ENCODE data around the gene DDAH1. TPM values are rescaled to one million over a fixed set of nuclear protein-coding genes. Genes with fewer than 3 reads are reported as not detected.
A peak's percentile ranks its signal among the peaks of the same experiment; 100 is the strongest.

DDAH1 gene
- total RNA-seq, 4 donors from 2014 or later = 12.9 to 28.9 (median 18.2) TPM

DNA sequence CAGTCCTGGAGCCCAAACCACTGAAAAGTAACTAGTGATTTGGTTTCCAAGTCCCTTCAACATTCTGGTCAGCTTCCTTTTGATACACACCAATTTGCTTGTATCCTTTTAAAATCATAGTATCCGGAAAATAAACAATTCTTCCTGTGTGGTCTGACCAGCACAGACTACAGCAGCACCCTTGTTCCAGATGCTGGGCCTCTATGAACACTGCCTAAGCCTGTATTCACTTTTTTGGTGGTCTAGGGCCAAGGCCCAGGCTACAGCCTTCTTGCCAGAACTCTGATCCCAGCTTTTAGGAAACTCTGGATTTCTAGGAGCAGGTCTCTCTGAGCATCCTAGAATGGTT is 801 bp upstream of the DDAH1 start:
- no peaks in the 10 kb centered on the region for H3K9me3 ChIP-seq
- no peak for TF ChIP-seq POLR2A (IDR thresholded peaks at IDR 0.05)
- TF ChIP-seq, protein P1, sequence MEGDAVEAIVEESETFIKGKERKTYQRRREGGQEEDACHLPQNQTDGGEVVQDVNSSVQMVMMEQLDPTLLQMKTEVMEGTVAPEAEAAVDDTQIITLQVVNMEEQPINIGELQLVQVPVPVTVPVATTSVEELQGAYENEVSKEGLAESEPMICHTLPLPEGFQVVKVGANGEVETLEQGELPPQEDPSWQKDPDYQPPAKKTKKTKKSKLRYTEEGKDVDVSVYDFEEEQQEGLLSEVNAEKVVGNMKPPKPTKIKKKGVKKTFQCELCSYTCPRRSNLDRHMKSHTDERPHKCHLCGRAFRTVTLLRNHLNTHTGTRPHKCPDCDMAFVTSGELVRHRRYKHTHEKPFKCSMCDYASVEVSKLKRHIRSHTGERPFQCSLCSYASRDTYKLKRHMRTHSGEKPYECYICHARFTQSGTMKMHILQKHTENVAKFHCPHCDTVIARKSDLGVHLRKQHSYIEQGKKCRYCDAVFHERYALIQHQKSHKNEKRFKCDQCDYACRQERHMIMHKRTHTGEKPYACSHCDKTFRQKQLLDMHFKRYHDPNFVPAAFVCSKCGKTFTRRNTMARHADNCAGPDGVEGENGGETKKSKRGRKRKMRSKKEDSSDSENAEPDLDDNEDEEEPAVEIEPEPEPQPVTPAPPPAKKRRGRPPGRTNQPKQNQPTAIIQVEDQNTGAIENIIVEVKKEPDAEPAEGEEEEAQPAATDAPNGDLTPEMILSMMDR (IDR thresholded peaks at IDR 0.05) = no peak
- intact Hi-C loops (cut with DNase I; ENCODE audit: low total_unique reads) = no loop called here
- peak overlapping the region; percentile 62 to 69 for H3K27ac ChIP-seq
- no peak for DNase-seq
- H3K4me1 ChIP-seq = no peaks in the 10 kb centered on the region
- H3K36me3 ChIP-seq = no peaks in the 10 kb centered on the region
- H3K4me3 ChIP-seq = peak overlapping the region in 1 of 2 donors; percentile 42
- no peaks in the 10 kb centered on the region for H3K27me3 ChIP-seq

DNA sequence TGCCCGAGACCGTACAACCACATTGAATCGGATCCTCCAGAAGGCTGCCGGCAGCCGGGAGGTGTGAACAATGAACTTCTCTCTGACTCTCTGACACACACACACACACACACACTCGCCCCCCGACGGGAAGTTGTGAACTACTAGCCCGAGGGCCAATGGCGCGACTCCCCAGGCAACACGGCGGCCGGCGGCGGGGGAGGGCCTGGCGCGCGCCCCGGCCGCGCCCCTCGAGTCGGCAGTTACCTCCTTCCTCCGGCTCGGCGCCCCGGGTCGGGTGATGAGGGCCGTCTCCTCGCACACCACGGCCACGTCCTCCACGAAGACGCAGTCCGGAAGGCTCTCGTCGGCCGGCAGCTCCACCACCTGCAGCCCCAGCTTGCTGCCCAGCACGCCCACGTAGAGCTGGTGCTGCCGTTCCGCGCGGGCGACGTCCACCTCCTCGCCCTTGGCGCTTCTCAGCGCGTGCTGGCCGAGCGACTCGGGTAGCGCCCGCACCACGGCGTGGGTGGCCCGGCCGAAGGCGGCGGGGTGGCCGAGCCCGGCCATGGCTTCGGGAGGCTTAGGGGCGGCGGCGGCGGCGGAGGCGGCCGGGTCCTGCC is 361 bp downstream of the DDAH1 start:
- peak overlapping the region; percentile 62 to 69 for H3K27ac ChIP-seq
- intact Hi-C loops (cut with DNase I; ENCODE audit: low total_unique reads) = no loop called here
- H3K36me3 ChIP-seq = no peaks in the 10 kb centered on the region
- no peaks in the 10 kb centered on the region for H3K9me3 ChIP-seq
- peak overlapping the region; percentile 42 to 66 for H3K4me3 ChIP-seq
- no peaks in the 10 kb centered on the region for H3K27me3 ChIP-seq
- peak; percentile 62 to 68 for DNase-seq
- no peak for TF ChIP-seq POLR2A (IDR thresholded peaks at IDR 0.05)
- TF ChIP-seq, protein P1 (IDR thresholded peaks at IDR 0.05) = no peak
- H3K4me1 ChIP-seq = no peaks in the 10 kb centered on the region

DNA sequence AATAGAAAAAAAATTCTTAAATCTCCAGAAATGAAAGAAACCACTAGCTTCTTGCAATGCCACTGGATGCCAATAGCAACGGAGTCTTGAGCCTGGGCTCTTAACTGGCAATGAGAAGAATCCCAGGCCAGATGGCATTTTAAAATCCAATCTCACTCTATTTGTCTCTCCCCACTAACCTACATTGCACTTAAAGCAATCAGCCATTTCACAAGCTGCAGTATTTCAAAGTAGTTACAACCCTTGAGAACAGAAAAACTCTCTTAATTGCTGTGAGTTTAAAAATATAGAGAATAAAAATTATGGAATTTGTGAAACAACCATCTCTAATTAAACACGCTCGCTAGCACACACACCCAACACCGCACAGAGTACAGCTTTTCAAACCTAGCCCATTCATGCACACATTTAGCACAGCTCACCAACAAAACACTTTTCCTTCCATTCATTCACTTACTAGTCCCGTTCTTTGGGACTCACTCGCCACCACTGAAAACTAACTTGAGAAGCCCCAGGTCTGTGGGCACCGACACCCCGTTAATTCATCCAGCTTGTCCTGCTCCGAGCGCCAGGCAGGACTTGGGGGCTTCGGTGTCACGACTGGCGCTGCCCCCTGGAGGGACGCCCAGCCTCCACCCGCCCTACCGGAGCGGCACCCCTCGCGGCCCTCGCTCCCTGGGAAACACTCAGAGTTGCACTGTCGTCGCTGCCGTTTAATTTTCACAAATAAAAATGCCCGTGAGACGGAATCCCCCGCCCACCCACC is 1.0 kb downstream of the DDAH1 start:
- peak overlapping the region; percentile 62 to 69 for H3K27ac ChIP-seq
- H3K4me1 ChIP-seq = no peaks in the 10 kb centered on the region
- no peaks in the 10 kb centered on the region for H3K9me3 ChIP-seq
- H3K4me3 ChIP-seq = peak overlapping the region; percentile 42 to 66
- no peaks in the 10 kb centered on the region for H3K36me3 ChIP-seq
- intact Hi-C loops (cut with DNase I; ENCODE audit: low total_unique reads) = no loop called here
- no peaks in the 10 kb centered on the region for H3K27me3 ChIP-seq
- no peak for DNase-seq
- TF ChIP-seq, protein P1 (IDR thresholded peaks at IDR 0.05) = no peak
- no peak for TF ChIP-seq POLR2A (IDR thresholded peaks at IDR 0.05)

DNA sequence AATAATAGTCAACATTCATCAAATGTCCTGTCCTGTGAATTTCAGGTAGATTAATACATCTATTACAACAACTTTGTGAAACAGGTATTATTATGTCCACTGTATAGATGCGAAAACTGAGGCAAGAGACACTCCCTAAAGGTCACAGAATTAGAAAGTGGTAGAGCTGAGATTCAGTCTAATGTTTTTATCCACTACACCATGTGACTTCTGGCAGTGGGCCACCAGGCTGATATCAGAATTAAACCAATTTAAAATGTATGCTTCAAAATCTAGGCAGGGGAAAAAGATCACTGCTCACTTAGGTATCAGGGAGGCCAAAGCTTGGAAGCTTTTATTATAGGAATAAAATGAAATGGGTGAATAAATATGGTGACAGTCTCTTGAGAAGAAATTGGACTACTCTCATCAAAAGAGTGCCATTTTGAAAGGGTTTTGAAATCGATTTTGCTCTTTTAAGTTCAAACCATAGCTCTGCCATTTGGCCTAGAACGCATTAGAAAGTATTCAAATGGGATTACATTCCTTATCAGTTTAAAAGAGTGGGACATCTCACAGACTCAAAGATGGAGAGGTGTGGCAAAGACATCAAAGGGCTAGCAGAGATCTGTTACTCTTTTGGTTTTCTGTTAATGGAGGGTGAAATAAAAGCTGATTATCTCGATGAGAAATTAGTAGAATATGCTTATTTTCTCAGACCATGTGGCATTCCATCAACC is 1.9 kb downstream of the DDAH1 start:
- intact Hi-C loops (cut with DNase I; ENCODE audit: low total_unique reads) = no loop called here
- Histone ChIP-seq H3K4me1 (no peaks in the 10 kb centered on the region), H3K9me3 (no peaks in the 10 kb centered on the region), H3K4me3 (no peak overlapping the region), H3K36me3 (no peaks in the 10 kb centered on the region), H3K27me3 (no peaks in the 10 kb centered on the region), H3K27ac (no peak overlapping the region)
- no peak for DNase-seq
- no peak for TF ChIP-seq POLR2A (IDR thresholded peaks at IDR 0.05)
- TF ChIP-seq, protein P1 (IDR thresholded peaks at IDR 0.05) = no peak

Measured in uterus (tissue), 4 donors.